Upper lobe of right lung (tissue), 1 donor: Measurements from ENCODE around the gene LRIG2. TPM values are rescaled to one million over a fixed set of nuclear protein-coding genes. Genes with fewer than 3 reads are reported as not detected.
"Not testable (repeated sequence)": the region's sequence is repeated elsewhere in the genome, so short reads cannot be mapped to it uniquely, and the experiment has no call there.

Source experiments
- ATAC-seq: fragments of 200-7000 bp; cut with Tn5 transposase; one replicate; pipeline ENCODE4 v1.9.1; 2020; ENCODE audit warnings: mild to moderate bottlenecking, moderate library complexity
- DNase-seq: peaks from one replicate; pipeline ENCODE4 v3.0.0-alpha.2; 2020
- H3K27ac ChIP-seq: fragments of 200-600 bp; one replicate; pipeline ENCODE4 v1.8.0; 2022
- H3K27me3 ChIP-seq: fragments of 200-600 bp; one replicate; pipeline ENCODE4 v1.8.0; 2022; ENCODE audit warnings: mild to moderate bottlenecking
- H3K36me3 ChIP-seq: fragments of 200-600 bp; one replicate; pipeline ENCODE4 v1.8.0; 2022
- H3K4me1 ChIP-seq: fragments of 200-600 bp; one replicate; pipeline ENCODE4 v1.8.0; 2022
- H3K4me3 ChIP-seq: fragments of 200-600 bp; one replicate; pipeline ENCODE4 v1.8.0; 2022; ENCODE audit warnings: mild to moderate bottlenecking
- H3K9me3 ChIP-seq: fragments of 200-600 bp; one replicate; pipeline ENCODE4 v1.8.0; 2022
- CTCF ChIP-seq: fragments of 200-600 bp; IDR thresholded peaks from one replicate; pipeline ENCODE4 v1.8.0; 2022; ENCODE audit warnings: antibody characterized with exemption
- intact Hi-C: fragments of 100-400 bp; cut with DNase I; formaldehyde crosslinking; loops from one replicate; pipeline ENCODE4 v1.11.0; 2022
- total RNA-seq: library from RNA; stranded (reverse); fragmentation: NEBNext Ultra II Directional; extraction: Animal tissue kit (Norgen Biotek cat#: 25700); gene quantifications from one replicate; pipeline ENCODE4 v1.2.1, GENCODE V29; 2021
- donor health status: DM: no; HTN: yes; CAD: no; lungs with severe emphysema.

The LRIG2 gene
- total RNA-seq, 1 donor from 2014 or later = 10.9 TPM

GRCh38 chr1:113042285-113043143 lies 30.5 kb upstream of the LRIG2 start:
- intact Hi-C loops = loop anchor here (5.0 kb wide), 1 partner anchor 160 kb away; no protein-coding TSS in a partner anchor
- Histone ChIP-seq H3K4me3 (no peak overlapping the region), H3K27ac (no peak overlapping the region), H3K9me3 (no peaks in the 10 kb centered on the region), H3K4me1 (peaks cover 4% of the 10 kb centered on the region), H3K36me3 (no peaks in the 10 kb centered on the region), H3K27me3 (no peaks in the 10 kb centered on the region)
- DNase-seq (peak; percentile 80), ATAC-seq (peak; percentile 98)
- TF ChIP-seq CTCF = peak; percentile 55

GRCh38 chr1:113043144-113043488 lies 29.9 kb upstream of the LRIG2 start:
- not testable (repeated sequence) for H3K27me3 ChIP-seq, H3K4me1 ChIP-seq, H3K36me3 ChIP-seq, H3K4me3 ChIP-seq, H3K9me3 ChIP-seq, ATAC-seq, H3K27ac ChIP-seq, DNase-seq
- intact Hi-C loops = loop anchor here (5.0 kb wide), 1 partner anchor 161 kb away; no protein-coding TSS in a partner anchor

- no peak for DNase-seq
- peaks cover 4% of the 10 kb centered on the region for H3K4me1 ChIP-seq
- intact Hi-C loops = no loop called here
- H3K9me3 ChIP-seq = no peaks in the 10 kb centered on the region
- no peak for TF ChIP-seq CTCF
- no peak overlapping the region for H3K4me3 ChIP-seq
- H3K27me3 ChIP-seq = no peaks in the 10 kb centered on the region
- peak; percentile 42 for ATAC-seq
- H3K36me3 ChIP-seq = no peaks in the 10 kb centered on the region
- no peak overlapping the region for H3K27ac ChIP-seq
Measured at GRCh38 chr1:113046569-113046968, 26.4 kb upstream of the LRIG2 start.

GRCh38 chr1:113048064-113048463 lies 24.9 kb upstream of the LRIG2 start:
- Histone ChIP-seq H3K4me3 (no peak overlapping the region), H3K9me3 (no peaks in the 10 kb centered on the region), H3K36me3 (no peaks in the 10 kb centered on the region), H3K27me3 (no peaks in the 10 kb centered on the region), H3K27ac (no peak overlapping the region), H3K4me1 (no peaks in the 10 kb centered on the region)
- ATAC-seq (no peak), DNase-seq (no peak)
- no peak for TF ChIP-seq CTCF
- intact Hi-C loops = no loop called here

- Histone ChIP-seq H3K9me3 (no peaks in the 10 kb centered on the region), H3K4me1 (peaks cover 6% of the 10 kb centered on the region), H3K27me3 (no peaks in the 10 kb centered on the region), H3K4me3 (no peak overlapping the region), H3K27ac (no peak overlapping the region), H3K36me3 (no peaks in the 10 kb centered on the region)
- DNase-seq (no peak), ATAC-seq (no peak)
- intact Hi-C loops = no loop called here
- no peak for TF ChIP-seq CTCF
Measured at GRCh38 chr1:113053344-113054126, 19.5 kb upstream of the LRIG2 start.

GRCh38 chr1:113055570-113055969 lies 17.4 kb upstream of the LRIG2 start:
- no peak overlapping the region for H3K27ac ChIP-seq
- no peaks in the 10 kb centered on the region for H3K36me3 ChIP-seq
- no peaks in the 10 kb centered on the region for H3K27me3 ChIP-seq
- H3K4me3 ChIP-seq = no peak overlapping the region
- intact Hi-C loops = no loop called here
- no peaks in the 10 kb centered on the region for H3K9me3 ChIP-seq
- no peak for TF ChIP-seq CTCF
- H3K4me1 ChIP-seq = peaks cover 6% of the 10 kb centered on the region
- no peak for ATAC-seq
- DNase-seq = no peak
